ENCODE results near the gene SRP19.
A peak's percentile ranks its signal among the peaks of the same experiment; 100 is the strongest.
"Not testable (repeated sequence)": the region's sequence is repeated elsewhere in the genome, so short reads cannot be mapped to it uniquely, and the experiment has no call there.

SRP19 gene

DNA sequence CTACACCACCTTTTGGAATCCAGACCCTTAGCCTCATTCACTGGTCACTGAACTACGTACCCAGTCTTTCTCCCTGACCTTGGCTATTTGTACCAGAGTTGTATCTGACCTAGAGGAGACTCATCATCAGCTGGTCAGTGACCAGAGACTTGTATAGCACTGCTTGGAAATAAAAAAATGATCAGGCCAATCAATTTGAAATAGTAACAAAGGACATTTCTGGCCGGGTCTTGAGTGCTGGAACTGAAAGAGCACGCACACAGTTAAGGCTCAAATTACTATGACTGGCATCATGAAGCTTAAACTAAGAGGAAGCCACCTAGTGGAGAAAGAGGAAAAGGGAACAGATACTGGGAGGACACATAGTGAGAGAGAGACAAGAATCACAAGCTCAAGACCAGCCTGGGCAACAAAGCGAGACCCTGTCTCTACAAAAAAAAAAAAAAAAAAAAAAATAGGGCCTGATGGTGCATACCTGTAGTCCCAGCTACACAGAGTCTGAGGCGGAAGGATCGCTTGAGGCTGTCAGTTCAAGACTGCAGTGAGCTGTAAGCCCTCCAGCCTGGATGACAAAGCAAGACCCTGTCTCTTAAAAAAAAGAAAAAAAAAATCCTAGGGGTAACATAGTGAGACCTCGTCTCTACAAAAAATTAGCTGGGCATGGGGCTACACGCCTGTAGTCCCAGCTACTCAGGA is 12.8 kb upstream of the SRP19 start:
- DNase-seq (ENCODE audit: low spot score) = peak; percentile 41
- TF ChIP-seq, protein P1, sequence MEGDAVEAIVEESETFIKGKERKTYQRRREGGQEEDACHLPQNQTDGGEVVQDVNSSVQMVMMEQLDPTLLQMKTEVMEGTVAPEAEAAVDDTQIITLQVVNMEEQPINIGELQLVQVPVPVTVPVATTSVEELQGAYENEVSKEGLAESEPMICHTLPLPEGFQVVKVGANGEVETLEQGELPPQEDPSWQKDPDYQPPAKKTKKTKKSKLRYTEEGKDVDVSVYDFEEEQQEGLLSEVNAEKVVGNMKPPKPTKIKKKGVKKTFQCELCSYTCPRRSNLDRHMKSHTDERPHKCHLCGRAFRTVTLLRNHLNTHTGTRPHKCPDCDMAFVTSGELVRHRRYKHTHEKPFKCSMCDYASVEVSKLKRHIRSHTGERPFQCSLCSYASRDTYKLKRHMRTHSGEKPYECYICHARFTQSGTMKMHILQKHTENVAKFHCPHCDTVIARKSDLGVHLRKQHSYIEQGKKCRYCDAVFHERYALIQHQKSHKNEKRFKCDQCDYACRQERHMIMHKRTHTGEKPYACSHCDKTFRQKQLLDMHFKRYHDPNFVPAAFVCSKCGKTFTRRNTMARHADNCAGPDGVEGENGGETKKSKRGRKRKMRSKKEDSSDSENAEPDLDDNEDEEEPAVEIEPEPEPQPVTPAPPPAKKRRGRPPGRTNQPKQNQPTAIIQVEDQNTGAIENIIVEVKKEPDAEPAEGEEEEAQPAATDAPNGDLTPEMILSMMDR (IDR thresholded peaks at IDR 0.05; ENCODE audit: extremely low read depth, insufficient read depth, missing control alignments) = peak; percentile 55
- in situ Hi-C loops (cut with MboI; ENCODE audit: low pct_unique_long_range_greater_than_20kb, low sequenced_read_pairs, unreplicated experiment) = no loop called here

DNA sequence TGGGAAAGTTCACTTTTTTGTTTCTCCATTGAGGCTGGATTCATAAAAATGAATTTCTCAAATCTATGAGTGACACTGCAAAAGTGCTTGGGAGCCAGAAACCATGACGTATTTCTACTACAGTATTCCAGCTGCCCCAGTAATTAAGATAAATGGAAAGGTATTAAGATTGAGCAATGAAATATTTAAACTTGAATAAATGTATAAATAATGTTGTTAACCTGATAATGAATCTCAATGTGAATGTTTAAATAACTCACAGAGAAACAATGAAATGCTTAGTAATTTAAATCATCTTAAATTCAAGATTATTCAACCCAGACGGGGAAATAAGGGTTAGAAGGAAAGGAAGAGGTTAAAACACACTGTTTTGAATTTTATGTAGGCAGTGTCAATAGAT is 11.2 kb upstream of the SRP19 start:
- TF ChIP-seq, protein P1 (IDR thresholded peaks at IDR 0.05; ENCODE audit: extremely low read depth, insufficient read depth, missing control alignments) = no peak
- in situ Hi-C loops (cut with MboI; ENCODE audit: low pct_unique_long_range_greater_than_20kb, low sequenced_read_pairs, unreplicated experiment) = no loop called here
- DNase-seq (ENCODE audit: low spot score) = no peak

DNA sequence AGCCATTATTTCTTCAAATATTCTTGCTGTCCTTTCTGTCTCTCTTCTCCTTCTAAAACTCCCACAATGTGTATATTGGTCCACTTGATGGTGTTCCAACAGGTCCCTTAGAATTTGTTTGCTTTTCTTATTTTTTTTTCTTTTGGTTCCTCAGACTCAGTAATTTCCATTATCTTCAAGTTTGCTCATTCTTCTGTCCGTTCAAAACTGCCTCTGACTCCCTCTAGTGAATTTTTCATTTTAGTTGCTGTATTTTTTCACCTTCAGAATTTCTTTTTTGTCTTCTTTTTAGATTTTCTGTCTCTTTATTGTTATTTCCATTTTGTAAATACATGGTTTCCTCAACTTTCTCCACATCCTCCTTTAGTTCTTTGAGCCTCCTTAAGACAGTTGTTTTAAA is 6.4 kb upstream of the SRP19 start:
- TF ChIP-seq, protein P1 (IDR thresholded peaks at IDR 0.05; ENCODE audit: extremely low read depth, insufficient read depth, missing control alignments) = no peak
- in situ Hi-C loops (cut with MboI; ENCODE audit: low pct_unique_long_range_greater_than_20kb, low sequenced_read_pairs, unreplicated experiment) = no loop called here
- DNase-seq (ENCODE audit: low spot score) = no peak

DNA sequence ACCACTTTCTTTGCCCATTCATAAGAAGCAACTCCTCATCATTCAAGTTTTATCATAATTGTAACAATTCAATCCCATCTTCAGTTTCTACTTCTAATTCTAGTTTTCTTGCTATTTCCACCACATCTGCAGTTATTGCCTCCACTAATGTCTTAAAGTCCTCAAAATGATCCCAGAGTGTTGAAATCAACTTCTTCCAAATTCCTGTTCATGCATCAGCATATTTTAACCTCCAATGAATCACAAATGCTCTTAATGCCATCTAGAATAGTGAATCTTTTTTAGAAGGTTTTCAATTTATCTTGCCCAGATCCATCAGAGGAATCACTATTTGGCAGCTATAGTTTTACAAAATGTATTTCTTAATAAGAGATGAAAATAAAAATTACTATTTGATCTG is 3.2 kb upstream of the SRP19 start:
- in situ Hi-C loops (cut with MboI; ENCODE audit: low pct_unique_long_range_greater_than_20kb, low sequenced_read_pairs, unreplicated experiment) = no loop called here
- TF ChIP-seq, protein P1 (IDR thresholded peaks at IDR 0.05; ENCODE audit: extremely low read depth, insufficient read depth, missing control alignments) = no peak
- no peak for DNase-seq (ENCODE audit: low spot score)

DNA sequence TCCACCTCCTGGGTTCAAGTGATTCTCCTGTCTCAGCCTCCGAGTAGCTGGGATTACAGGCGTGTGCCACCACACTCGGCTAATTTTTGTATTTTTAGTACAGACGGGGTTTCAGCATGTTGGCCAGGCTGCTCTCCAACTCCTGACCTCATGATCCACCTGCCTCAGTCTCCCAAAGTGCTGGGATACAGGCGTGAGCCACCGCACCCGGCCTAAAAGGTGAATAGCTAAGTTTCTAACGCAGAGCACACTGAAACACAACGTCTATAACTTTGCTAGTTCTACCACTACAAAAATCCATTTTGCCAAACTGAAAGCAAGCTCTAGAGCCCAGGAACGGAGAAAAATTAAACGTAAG is 537 bp upstream of the SRP19 start:
- in situ Hi-C loops (cut with MboI; ENCODE audit: low pct_unique_long_range_greater_than_20kb, low sequenced_read_pairs, unreplicated experiment); DNase-seq (ENCODE audit: low spot score): not testable (repeated sequence)

DNA sequence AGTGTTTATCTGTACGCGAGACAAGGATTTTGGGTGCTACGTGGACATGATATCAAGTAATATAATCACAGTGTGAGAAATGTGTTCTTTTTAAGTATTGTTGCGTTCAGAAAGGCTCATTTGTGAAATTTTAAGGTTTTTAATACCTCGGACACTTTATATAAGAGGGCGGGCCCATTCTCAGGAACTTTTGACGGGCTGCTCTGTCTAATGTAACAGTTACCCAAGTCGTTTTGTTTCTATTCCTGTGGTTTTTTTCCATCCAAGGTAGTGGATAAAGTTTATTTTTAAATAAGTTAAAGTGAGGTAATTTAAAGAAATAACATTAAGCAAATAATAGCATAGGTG is 525 bp downstream of the SRP19 start:
- in situ Hi-C loops (cut with MboI; ENCODE audit: low pct_unique_long_range_greater_than_20kb, low sequenced_read_pairs, unreplicated experiment) = no loop called here
- no peak for DNase-seq (ENCODE audit: low spot score)
- TF ChIP-seq, protein P1 (IDR thresholded peaks at IDR 0.05; ENCODE audit: extremely low read depth, insufficient read depth, missing control alignments) = no peak

DNA sequence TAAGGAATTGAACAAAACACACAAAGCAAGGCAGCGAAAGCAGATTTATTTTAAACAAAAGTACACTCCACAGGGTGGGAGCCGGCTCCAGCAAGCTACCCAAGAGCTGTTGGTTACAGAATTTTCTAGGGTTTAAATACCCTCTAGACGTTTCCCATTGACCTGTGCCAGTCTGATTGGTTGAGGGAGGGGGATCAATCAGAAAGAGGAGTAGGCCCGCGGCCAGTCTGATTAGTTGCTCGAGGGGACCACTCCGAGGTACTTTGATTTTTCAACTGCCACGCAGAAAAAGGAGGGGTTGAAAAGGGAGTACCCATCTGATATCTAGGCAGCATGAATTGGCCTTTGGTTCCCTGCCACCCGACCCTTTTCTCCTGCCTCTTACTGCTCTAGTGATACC is 998 bp downstream of the SRP19 start:
- no peak for DNase-seq (ENCODE audit: low spot score)
- in situ Hi-C loops (cut with MboI; ENCODE audit: low pct_unique_long_range_greater_than_20kb, low sequenced_read_pairs, unreplicated experiment) = no loop called here
- TF ChIP-seq, protein P1 (IDR thresholded peaks at IDR 0.05; ENCODE audit: extremely low read depth, insufficient read depth, missing control alignments) = no peak

All from GM13977 (cell line).